Stimulated activated CD8-positive, alpha-beta memory T cell treated with anti-CD3 and anti-CD28 coated beads, Interleukin-12 subunit alpha, Interleukin-12 subunit beta, amount 100 ng/mL, for 24 hours (primary cell): ENCODE measurements around the gene AMH.
"Not testable (repeated sequence)": the region's sequence is repeated elsewhere in the genome, so short reads cannot be mapped to it uniquely, and the experiment has no call there.

Experiments
- DNase-seq: peaks from one replicate; pipeline ENCODE4 v3.0.0-alpha.2; 2020; ENCODE audit errors: extremely low read depth

The AMH gene

DNA sequence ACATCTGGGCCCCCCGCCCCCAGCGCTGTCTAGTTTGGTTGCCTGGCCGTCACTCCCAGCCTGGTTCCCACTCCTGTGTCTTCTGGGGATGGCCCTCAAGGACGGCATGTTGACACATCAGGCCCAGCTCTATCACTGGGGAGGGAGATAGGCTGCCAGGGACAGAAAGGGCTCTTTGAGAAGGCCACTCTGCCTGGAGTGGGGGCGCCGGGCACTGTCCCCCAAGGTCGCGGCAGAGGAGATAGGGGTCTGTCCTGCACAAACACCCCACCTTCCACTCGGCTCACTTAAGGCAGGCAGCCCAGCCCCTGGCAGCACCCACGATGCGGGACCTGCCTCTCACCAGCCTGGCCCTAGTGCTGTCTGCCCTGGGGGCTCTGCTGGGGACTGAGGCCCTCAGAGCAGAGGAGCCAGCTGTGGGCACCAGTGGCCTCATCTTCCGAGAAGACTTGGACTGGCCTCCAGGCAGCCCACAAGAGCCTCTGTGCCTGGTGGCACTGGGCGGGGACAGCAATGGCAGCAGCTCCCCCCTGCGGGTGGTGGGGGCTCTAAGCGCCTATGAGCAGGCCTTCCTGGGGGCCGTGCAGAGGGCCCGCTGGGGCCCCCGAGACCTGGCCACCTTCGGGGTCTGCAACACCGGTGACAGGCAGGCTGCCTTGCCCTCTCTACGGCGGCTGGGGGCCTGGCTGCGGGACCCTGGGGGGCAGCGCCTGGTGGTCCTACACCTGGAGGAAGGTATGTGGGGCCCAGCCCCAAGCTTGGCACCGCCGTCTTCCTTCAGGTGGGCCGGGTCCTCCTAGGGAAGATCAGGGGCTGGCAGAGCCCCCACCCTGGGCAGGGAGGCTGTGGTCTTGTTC, at the start of gene AMH:
AMH (plus strand) TSS at position 314 of the 857 bp plus-strand sequence; CDS start at position 324, 10 bp downstream.
- DNase-seq = no peak

DNA sequence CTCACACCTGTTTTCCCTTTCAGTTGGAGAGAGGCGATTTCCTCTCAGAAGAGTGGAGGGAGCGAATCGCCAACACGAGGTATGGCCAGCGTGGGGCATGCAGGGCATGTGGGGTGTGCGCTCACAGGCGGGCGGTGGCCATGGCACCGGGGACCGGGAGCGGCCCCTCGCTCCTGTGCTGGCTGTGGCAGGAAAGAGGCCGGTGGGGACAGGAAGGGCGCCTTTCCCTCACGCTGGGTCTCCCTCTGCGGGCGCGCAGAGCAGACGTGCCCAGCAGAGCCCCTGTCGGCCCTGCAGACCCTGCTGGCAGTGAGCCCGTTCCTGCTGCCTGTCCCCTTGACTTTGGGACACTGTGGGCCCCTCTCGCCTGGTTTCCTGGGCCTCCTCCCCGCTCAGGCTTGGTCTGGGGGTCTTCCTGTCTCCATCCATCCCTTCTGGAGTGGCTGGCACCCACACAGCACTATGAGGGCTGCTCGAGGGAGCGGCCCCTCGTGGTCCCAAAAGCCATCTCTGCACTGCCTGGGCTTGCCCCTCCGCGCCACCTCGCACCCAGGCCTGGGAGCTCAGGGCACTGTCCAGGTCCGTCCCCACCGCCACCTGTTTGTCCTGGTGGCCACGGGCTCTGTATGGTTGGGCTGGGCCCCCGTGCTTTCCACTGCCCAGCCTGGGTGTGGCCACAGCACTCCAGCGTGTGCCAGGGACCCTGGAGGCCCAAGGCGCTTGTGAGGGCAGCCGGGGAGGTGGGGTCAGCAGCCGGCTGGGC, 49.1 kb upstream of the AMH start:
- DNase-seq = no peak

DNA sequence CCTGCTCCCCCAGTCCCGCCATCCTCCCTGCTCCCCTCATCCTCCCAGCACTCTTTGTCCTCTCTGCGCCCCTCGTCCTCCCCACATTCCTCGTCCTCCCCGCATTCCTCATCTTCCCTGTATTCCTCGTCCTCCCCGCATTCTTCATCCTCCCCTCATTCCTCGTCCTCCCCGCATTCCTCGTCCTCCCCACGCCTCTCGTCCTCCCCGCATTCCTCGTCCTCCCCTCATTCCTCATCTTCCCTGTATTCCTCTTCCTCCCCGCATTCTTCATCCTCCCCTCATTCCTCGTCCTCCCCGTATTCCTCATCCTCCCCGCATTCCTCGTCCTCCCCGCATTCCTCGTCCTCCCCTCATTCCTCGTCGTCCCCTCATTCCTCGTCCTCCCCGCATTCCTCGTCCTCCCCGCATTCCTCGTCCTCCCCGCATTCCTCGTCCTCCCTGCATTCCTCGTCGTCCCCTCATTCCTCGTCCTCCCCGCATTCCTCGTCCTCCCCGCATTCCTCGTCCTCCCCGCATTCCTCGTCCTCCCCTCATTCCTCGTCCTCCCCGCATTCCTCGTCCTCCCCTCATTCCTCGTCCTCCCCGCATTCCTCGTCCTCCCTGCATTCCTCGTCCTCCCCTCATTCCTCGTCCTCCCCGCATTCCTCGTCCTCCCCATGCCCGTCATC, 48.4 kb upstream of the AMH start:
- DNase-seq = not testable (repeated sequence)

DNA sequence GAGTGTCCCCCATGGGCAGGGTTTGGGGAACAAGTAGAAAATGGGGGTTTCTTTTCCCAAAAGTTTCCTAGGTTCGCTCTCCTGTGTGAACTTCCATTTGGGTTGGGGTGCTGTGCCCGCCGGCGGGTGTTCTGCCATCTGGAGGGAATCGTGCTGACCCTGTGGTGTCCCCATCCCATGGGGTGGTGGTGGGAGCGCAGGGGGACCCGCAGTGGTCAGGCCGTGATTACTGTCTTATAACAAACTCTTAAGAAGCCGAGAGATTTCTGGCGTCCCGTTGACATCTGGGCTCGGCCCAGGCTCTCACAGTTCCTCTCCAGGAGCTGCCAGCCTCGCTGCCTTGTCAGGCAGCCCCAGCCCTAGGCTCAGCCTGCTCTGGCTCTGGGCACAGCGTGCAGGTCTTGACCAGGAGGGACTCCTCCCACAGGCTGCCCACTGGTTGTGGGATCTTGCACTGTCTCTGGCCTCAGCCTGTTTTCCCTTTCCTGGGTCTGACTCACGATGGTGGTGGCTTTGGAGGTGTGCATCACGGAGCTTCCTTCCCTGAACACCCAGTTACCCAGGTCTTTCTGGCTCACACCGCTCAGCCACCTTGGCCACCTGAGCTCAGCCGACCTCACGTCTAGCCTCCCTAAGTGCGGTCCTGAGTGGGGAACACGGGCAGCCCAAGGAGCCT, 47.5 kb upstream of the AMH start:
- no peak for DNase-seq

DNA sequence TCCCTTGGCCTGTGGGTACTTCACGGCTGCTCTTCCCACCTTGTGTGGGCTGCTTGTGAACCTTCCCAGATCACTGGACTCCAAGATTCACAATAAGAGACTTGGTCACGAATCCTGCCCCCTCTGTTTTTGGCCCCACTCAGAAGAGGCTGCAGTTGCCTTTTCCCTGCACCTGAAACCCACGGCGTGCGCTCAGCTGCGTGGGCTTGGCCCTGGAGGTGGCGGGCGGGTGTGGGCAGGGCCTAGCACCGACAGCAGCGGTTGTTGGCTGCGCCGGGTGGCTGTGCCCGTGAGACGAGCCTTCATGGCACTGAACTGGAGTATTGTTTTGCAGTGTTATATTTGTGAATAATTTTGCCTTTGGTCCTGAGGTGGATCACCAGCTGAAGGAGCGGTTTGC, 46.8 kb upstream of the AMH start:
- DNase-seq = no peak

DNA sequence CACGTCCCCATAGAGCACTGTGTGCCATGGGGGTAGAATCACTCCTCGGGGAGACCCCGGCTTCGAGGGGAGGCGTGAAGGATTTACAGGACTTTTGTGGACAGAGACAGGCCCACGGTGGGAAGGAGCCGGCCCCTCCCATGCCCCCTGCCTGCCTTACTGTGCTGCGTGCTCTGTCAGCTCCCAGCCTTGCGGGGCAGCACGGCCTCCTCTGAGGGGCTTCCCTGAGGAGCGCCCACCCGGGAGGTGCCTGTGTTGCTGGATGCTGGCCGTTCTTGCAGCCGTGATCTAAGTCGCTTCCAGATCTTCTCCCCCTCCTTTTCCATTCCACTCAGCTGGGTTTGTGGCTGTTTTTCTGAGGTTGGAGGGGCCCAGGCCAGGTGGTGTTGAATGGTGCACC, 42.1 kb upstream of the AMH start:
- DNase-seq = no peak

DNA sequence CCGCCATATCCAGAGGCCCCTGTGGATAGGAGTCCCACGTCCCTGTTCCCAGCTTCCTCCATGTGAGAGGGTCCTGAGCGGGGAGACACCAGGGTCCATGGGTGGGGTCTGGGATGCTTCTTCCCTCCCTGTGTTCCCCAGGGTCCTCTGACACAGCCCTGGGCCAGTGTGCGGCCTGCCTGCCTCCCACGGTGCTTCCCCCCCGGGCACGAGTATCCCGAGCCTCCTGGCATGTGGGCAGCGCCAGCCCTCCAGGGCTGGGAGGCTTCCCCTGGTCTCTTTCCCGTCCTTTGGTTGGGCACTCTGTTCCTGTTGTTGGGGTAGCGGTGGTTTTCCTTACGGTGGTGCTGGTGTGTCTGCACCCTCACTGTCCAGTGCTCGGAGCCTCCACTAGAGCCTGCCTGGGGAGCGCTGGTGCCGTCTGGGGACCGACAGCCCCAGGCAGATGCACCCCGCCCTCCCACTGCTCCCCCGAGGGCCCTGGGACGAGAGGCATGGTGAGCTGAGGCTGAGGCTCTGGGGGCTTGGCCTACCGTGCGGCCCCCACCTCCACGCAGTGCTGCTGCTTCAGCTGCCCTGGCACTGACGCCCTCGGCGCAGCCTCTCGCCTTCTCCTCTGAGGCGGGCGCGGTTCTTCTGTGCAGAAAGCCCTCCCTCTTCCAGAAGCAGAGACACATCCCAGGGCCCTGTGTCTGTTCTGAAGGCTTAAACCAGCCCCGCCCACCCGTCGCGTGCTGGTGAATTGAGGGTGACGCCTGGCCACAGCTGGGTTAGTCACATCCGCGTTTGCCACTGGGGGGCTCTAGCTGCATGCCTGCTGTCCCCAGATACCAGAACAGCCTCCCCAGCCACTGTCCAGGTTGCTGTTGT, 40.9 kb upstream of the AMH start:
- no peak for DNase-seq

DNA sequence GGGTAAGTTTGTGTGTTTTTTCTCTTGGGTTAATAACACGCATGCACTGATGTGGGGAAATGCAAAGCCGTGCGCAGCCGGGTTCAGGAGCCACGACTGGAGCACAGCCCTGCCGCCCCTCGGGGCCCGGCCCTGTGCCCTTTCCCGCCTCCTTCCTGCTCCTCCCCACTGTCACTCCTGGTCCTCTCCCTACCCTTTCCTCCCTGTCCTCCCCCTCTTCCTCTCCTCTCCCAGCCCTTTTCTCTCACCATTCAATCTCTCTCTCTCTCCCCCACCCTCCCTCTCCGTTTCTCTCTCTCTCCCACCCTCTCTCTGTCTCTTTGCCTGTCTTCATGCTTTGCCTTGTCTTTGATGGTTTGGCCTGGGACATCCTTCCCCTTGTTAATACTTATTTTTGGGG, 40.1 kb upstream of the AMH start:
- no peak for DNase-seq

DNA sequence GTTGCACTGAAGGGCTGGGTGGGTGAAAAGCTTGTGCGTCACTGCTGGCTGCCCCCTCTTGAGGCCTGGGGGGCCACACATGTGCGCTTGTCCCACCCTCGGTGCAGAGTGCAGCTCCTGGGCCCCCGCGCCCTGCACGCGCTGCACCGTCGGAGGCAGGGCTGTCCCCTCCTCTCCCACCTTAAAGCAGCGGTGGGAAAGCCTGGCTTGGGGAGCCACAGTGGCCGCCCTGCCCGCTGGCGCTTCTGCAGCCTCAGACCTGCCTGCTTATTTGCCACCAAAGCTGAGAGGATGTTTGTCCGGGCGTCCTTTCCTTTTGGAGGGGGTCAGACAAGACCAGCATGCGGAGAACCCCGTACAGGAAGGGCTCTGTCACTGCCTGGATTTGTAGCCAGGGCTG, 39.7 kb upstream of the AMH start:
- no peak for DNase-seq

DNA sequence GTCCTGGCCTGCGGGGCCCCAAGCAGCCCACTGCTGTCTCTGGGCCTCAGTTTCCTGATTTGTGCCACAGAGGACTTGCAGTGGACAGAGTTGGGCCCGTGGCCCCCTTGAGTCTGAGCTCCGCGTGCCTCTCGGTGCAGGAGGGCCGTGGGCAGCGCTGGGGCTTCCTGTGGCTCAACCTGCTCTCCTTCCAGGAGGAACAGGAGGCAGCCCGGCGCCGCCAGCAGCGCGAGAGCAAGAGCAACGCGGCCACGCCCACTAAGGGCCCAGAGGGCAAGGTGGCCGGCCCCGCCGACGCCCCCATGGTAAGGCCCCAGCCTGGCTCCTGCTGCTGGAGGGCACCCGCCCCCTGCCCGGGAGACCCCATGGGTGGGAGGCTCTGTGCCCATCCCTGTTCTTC, 38.9 kb upstream of the AMH start:
- DNase-seq = no peak

DNA sequence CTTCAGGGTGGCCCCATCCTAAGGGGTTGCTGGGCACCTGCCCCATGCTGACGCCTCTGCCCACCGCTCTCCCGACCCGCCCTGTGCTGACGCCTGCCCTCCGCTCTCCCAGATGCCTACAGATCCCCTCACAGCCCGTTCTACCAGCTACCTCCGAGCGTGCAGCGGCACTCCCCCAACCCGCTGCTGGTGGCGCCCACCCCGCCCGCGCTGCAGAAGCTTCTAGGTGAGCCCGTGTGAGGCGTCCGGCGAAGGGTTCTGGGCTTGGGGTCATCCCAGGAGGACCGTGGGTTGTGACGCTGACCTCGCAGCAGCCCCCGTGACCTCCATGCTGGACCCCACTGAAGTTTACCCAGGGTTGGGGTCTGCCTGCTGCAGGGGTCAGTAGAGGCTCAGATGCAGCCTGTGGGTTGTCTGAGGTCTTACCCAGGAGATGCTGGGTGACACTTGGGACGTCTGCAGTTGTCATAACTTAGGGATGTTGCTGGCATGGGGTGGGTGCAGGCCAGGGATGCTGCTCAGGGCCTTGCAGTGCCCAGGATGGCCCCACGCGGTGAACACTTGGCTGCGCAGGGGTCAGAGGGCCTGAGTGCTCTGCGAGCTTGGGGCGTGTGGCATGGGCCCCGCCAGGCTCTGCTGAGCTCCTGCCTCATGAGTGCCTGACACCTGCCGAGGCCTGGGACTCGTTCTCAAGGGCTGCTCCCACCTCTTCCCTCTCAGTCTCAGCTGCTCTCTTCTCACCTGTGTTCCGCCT, 38.0 kb upstream of the AMH start:
- no peak for DNase-seq

DNA sequence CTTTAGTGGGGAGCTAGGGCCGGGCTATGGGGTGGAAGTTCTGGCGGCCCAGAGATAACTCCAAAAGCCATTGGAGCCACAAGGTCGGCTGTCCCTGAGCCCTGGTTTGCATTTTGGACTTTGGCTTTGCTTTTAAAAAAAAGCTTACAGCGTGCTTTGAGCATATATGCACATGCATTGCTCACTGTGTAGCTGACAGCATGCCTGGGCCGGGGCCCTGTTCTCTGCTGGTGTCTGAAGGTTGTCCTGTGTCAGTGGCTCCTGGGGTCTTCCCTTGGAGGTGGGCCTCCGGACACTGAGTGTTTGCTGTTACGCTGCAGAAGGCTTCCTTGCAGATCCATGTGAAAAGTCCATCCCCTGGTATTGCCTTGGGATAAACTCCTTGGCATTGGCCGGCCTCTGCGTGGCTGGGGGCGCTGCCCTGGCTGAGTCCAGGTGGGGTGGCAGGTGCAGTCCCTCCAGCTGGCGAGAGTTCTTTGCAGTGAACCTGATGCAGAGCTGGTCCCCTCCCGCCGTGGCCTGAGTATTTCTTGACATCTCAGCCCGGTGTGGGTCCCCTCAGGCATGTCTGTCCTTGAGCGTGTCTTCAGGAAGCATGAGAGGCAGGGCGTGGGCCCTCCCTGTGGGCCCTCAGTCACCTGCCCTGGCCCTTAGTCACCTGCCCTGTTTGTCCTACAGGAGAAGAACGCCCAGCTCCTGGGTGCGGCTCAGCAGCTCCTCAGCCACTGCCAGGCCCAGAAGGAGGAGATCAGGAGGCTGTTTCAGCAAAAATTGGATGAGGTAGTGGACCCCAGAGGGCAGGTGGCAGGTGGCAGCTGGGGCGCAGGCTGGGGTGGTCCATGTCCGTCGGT, 36.0 kb upstream of the AMH start:
- DNase-seq = no peak

DNA sequence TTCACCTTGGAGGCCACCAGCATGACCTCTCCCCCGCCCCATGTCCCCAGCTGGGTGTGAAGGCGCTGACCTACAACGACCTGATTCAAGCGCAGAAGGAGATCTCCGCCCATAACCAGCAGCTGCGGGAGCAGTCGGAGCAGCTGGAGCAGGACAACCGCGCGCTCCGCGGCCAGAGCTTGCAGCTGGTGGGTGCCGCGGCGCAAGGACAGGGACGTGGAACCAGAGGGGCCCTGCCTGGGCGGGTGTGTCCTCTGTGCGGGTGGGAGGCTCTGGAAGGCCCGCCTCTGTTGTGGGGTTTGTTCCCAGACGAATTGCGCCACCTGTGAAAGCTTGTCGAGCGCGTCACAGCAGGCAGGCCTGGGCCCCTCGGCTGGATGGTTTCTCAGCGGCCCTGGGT, 35.3 kb upstream of the AMH start:
- DNase-seq = no peak

DNA sequence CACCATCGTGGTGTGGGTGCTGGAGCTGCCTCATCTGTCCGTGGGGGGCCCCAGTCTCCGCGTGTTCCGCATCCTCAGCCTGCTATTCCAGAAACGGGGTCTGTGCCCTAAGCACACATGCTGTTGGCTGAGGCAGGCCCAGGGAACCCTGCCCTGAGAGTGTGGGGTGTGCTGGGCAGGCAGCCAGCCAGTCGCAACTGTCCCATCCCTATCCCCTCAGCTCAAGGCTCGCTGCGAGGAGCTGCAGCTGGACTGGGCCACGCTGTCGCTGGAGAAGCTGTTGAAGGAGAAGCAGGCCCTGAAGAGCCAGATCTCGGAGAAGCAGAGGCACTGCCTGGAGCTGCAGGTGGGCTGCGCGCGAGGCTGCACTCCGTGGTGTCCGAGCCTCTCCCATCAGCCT, 34.9 kb upstream of the AMH start:
- no peak for DNase-seq

DNA sequence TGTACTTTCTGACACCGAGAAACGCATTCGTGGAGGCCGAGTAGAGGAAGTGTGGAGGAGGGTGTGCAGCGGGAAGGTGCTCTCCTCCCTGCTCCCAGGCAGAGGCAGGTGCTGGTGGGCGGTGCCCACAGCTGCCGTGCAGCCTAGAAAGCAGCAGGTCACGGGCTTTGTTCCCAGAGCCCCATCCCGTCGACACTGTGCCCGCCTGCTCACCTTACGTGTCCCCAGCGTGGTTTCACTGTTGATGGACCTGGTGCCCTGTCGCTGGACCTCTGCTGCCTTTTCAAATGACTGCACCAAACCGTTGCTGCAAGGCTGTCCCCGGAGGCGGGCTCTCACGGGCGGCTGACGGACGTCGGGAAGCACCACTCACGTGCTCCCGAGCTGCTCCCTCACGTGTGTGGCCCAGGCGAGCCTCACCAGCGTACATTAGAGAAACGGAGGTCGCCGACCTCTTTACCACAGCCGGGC, 33.8 kb upstream of the AMH start:
- no peak for DNase-seq

DNA sequence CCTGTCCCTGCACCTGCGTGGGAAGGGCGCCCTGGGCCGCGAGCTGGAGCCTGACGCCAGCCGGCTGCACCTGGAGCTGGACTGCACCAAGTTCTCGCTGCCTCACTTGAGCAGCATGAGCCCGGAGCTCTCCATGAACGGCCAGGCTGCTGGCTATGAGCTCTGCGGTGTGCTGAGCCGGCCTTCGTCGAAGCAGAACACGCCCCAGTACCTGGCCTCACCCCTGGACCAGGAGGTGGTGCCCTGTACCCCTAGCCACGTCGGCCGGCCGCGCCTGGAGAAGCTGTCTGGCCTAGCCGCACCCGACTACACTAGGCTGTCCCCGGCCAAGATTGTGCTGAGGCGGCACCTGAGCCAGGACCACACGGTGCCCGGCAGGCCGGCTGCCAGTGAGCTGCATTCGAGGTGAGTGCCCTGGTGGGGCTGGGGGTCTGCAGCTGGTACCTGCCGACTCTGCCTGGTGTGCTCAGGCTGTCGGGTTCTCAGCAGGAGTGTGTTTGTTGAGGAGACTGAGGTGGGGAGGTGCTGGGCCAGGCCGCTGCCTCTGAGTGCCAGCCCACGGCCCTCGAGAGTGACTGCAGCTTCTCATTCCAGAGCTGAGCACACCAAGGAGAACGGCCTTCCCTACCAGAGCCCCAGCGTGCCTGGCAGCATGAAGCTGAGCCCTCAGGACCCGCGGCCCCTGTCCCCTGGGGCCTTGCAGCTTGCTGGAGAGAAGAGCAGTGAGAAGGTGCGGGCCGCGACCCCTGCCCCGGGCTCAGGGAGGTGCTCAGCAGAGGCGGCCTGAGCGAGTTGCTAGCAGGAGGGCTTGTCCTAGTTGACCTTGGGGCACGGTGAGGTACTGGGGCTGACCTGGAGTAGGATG, 32.5 kb upstream of the AMH start:
- DNase-seq = no peak

DNA sequence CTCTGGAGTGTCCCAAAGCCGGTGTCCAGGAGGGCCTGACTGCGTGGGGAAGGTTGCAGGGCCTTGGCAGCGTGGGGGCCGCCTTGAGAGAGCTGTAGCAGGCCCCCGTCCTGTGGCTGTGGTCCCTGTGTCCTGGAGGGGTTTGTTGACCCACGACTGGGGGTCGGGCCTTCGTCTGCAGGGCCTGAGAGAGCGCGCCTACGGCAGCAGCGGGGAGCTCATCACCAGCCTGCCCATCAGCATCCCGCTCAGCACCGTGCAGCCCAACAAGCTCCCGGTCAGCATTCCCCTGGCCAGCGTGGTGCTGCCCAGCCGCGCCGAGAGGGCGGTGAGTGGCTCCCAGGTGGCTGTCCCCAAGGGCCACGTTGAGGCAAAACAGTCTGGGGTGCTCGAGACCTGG, 31.5 kb upstream of the AMH start:
- no peak for DNase-seq

DNA sequence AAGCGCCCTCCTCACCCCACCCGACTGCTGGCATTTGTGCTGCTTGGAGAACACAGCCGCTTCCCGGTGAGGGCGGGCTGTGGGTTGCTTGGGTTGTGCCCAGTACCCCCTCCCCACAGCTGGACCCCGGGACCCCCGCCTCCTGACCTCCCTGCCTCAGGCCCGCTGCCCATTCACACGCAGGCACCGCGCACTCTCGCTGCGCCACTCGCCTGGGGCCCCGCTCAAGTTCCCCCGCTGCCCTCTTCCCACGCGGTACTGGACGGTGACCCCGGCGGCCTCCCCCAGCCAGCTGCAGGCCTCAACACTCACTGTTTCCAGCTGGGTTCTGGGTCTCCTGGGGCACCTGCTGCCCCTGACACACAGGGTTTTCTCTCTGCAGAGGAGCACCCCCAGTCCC, 29.4 kb upstream of the AMH start:
- no peak for DNase-seq
